ENCODE results near the gene CDC45.
A peak's percentile ranks its signal among the peaks of the same experiment; 100 is the strongest.

The CDC45 gene, protein sequence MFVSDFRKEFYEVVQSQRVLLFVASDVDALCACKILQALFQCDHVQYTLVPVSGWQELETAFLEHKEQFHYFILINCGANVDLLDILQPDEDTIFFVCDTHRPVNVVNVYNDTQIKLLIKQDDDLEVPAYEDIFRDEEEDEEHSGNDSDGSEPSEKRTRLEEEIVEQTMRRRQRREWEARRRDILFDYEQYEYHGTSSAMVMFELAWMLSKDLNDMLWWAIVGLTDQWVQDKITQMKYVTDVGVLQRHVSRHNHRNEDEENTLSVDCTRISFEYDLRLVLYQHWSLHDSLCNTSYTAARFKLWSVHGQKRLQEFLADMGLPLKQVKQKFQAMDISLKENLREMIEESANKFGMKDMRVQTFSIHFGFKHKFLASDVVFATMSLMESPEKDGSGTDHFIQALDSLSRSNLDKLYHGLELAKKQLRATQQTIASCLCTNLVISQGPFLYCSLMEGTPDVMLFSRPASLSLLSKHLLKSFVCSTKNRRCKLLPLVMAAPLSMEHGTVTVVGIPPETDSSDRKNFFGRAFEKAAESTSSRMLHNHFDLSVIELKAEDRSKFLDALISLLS

GRCh38 chr22:19479355-19480172 is at the start of gene CDC45:
Gene CDC45, plus strand, starts transcription at chr22:19479920. Its CDS starts 49 bp downstream, at chr22:19479969.
- Histone ChIP-seq H3K27ac (peak within 1 kb of the TSS; percentile 100), H3K27me3 (replicated peaks) (no peaks in the 10 kb centered on the region), H3K4me3 (ENCODE audit: low read depth, low read length) (peak within 1 kb of the TSS; percentile 98), H3K36me3 (replicated peaks) (peaks cover 12% of the 10 kb centered on the region)
- in situ Hi-C loops (cut with HindIII; ENCODE audit: low pct_ligation_motif_present, low sequenced_read_pairs): no loop called here
- peak; percentile 98 for DNase-seq
- TF ChIP-seq CTCF (IDR thresholded peaks at IDR 0.05; ENCODE audit: low read depth, low read length, missing control alignments): no peak

DNA sequence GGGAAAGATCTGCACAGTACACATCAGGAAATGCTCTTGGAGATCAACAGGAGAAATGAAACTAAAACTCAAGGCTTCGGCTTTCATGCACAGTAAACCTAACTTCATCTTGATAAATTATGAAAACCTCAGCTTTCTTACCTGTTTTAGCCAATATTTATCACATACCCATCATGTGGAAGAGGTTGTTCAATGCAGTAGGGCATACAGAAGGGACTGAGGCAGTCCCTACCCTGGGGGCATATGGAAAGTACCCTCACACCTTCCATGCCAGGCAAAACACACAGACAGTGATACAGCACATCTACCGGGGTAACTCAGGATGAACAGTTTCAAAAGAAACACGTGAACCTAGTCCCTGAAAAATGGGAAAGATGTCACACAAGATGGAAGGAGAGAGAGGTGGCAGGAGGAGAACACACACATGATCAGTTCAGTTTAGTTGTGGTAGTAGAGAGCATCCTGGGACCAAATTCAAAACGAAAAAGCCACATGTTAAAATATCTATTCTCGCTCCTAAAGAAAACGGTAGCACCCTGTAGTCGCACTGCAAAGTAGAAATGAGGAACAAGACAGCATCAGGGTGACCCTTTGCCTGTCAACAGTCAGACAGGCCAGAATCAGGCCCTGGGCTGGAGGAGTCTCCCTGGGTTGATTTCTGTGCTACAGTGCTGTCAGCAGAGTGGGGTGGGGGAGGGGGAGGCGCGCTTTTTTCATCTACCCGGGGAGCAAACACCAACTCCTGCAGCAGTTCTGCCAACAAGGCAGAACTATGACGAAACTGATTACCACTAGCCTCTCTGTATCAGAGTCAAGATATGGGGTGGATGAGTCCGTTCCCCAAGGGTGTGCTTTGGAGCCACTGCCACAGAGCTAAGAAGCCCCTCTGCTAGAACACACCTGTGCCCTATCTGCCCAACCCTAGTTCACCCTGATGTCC is 49.5 kb upstream of the CDC45 start:
- TF ChIP-seq CTCF (IDR thresholded peaks at IDR 0.05; ENCODE audit: low read depth, low read length, missing control alignments): no peak
- in situ Hi-C loops (cut with HindIII; ENCODE audit: low pct_ligation_motif_present, low sequenced_read_pairs): no loop called here
- H3K36me3 ChIP-seq (replicated peaks): peaks cover 7% of the 10 kb centered on the region
- peak overlapping the region; percentile 80 for H3K27ac ChIP-seq
- peak overlapping the region; percentile 88 for H3K4me3 ChIP-seq (ENCODE audit: low read depth, low read length)
- DNase-seq: peak; percentile 60
- no peaks in the 10 kb centered on the region for H3K27me3 ChIP-seq (replicated peaks)

GRCh38 chr22:19430890-19431541 is 48.7 kb upstream of the CDC45 start:
- Histone ChIP-seq H3K4me3 (ENCODE audit: low read depth, low read length) (peak overlapping the region; percentile 88), H3K27ac (peak overlapping the region; percentile 80), H3K27me3 (replicated peaks) (no peaks in the 10 kb centered on the region), H3K36me3 (replicated peaks) (peaks cover 11% of the 10 kb centered on the region)
- no peak for DNase-seq
- TF ChIP-seq CTCF (IDR thresholded peaks at IDR 0.05; ENCODE audit: low read depth, low read length, missing control alignments): peak; percentile 49
- in situ Hi-C loops (cut with HindIII; ENCODE audit: low pct_ligation_motif_present, low sequenced_read_pairs): no loop called here

DNA sequence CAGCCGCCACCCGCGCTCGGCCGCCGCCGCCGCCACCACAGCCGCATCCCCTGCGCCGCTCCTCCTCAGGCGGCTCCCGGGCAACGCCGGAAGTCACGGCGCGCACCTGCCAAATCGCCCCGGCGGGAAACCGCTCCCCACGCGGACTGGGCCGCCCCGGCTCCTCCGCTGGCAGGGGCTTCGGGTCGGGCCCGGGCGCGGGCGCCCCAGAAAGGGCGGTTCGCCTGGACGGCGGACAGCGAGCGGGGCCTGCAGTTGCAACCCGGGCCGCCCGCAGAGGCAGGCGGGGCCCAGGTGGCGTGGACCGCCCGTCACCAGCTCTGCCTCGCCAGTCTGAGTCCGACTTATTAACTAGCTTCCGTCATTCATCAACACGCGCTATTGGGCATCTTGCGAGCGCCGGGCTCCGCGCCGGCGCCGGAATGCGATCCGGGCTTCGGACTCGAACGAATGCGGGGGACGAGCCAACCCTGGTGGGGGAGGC is 48.0 kb upstream of the CDC45 start, which contains the start of gene HIRA:
TSS of gene HIRA (minus strand) at position 85 of the 484 bp plus-strand sequence. CDS start 257 bp downstream, outside the sequence.
- Histone ChIP-seq H3K4me3 (ENCODE audit: low read depth, low read length) (peak within 1 kb of the TSS; percentile 88), H3K27me3 (replicated peaks) (no peaks in the 10 kb centered on the region), H3K36me3 (replicated peaks) (peaks cover 11% of the 10 kb centered on the region), H3K27ac (peak within 1 kb of the TSS; percentile 96)
- in situ Hi-C loops (cut with HindIII; ENCODE audit: low pct_ligation_motif_present, low sequenced_read_pairs): no loop called here
- DNase-seq: peak; percentile 67
- TF ChIP-seq CTCF (IDR thresholded peaks at IDR 0.05; ENCODE audit: low read depth, low read length, missing control alignments): no peak

Data from brain microvascular endothelial cell (primary cell).